Suprapubic skin (tissue), 4 donors: ENCODE data around the gene IL17REL. TPM values are rescaled to one million over a fixed set of nuclear protein-coding genes. Genes with fewer than 3 reads are reported as not detected.
A peak's percentile ranks its signal among the peaks of the same experiment; 100 is the strongest.

ENCODE experiments used
- DNase-seq, 2 donors: peaks; one replicate each; pipeline ENCODE4 v3.0.0-alpha.2; 2019; ENCODE audit warnings: low spot score in 2 of 2
- H3K27ac ChIP-seq: fragments of 200-600 bp; sonication (generic); one replicate; pipeline ENCODE4 v1.5.1; 2019
- H3K27me3 ChIP-seq: fragments of 200-600 bp; sonication (generic); one replicate; pipeline ENCODE4 v1.5.1; 2019
- H3K36me3 ChIP-seq: fragments of 200-600 bp; sonication (generic); one replicate; pipeline ENCODE4 v1.5.1; 2019
- H3K4me1 ChIP-seq: fragments of 200-600 bp; sonication (generic); one replicate; pipeline ENCODE4 v1.5.1; 2019
- H3K4me3 ChIP-seq: fragments of 200-600 bp; sonication (generic); one replicate; pipeline ENCODE4 v1.5.1; 2019; ENCODE audit warnings: mild to moderate bottlenecking
- H3K9me3 ChIP-seq: fragments of 200-600 bp; sonication (generic); one replicate; pipeline ENCODE4 v1.5.1; 2019
- EP300 ChIP-seq: sonication (generic); formaldehyde crosslinking; IDR thresholded peaks from one replicate; pipeline ENCODE4 v1.6.1; 2017; ENCODE audit warnings: antibody characterized with exemption
- POLR2A ChIP-seq, 2 donors: fragments of 450-650 bp; IDR thresholded peaks; one replicate each; pipeline ENCODE4 v1.6.1; 2017; ENCODE audit warnings: antibody characterized with exemption in 2 of 2, mild to moderate bottlenecking in 2 of 2, moderate library complexity in 2 of 2
- POLR2AphosphoS5 ChIP-seq, 3 donors: sonication (generic); formaldehyde crosslinking; IDR thresholded peaks; one replicate each; pipeline ENCODE4 v1.6.1; 2017; ENCODE audit warnings: antibody characterized with exemption in 3 of 3
- WGBS: methylation state at CpG from one replicate; pipeline ENCODE4 v1.1.5; 2018; 5-methylcytosine and 5-hydroxymethylcytosine counted together
- total RNA-seq, 4 donors: library from RNA; depleted of rRNA; stranded (reverse); fragments of >200 nt; gene quantifications; one replicate each; pipeline ENCODE4 v1.1.0, GENCODE V29; 2016
- TF ChIP-seq, protein P1 (sequence below), 2 donors: fragments of 200-600 bp in 1 of 2; fragments of 450-650 bp in 1 of 2; sonication (generic) in 1 of 2; IDR thresholded peaks; one replicate each; pipeline ENCODE4 v1.5.1; 2016 to 2019; ENCODE audit warnings: antibody characterized with exemption in 2 of 2, mild to moderate bottlenecking in 1 of 2, moderate library complexity in 1 of 2

The IL17REL gene
- total RNA-seq, 4 donors from 2014 or later = not detected

DNA sequence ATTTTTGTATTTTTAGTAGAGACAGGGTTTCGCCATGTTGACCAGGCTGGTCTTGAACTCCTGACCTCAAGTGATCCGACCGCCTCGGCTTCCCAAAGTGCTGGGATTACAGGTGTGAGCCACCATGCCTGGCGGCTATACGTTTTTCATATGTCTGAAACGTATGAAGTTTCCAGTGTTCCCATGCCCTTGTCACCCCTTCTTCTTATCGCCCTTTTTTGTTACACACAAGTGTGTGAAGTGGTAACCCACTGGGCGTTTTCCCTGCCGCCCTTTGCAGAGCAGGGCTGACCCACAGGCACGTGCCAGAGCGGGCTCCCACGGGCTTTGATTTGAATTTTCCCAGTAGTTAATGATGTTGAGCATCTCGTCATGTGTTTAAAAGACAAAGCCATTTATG, 35.0 kb downstream of the IL17REL start:
- DNase-seq = peak in 1 of 2 donors; percentile 69
- 87% methylated on average over 14 of the region's 14 CpGs for WGBS

DNA sequence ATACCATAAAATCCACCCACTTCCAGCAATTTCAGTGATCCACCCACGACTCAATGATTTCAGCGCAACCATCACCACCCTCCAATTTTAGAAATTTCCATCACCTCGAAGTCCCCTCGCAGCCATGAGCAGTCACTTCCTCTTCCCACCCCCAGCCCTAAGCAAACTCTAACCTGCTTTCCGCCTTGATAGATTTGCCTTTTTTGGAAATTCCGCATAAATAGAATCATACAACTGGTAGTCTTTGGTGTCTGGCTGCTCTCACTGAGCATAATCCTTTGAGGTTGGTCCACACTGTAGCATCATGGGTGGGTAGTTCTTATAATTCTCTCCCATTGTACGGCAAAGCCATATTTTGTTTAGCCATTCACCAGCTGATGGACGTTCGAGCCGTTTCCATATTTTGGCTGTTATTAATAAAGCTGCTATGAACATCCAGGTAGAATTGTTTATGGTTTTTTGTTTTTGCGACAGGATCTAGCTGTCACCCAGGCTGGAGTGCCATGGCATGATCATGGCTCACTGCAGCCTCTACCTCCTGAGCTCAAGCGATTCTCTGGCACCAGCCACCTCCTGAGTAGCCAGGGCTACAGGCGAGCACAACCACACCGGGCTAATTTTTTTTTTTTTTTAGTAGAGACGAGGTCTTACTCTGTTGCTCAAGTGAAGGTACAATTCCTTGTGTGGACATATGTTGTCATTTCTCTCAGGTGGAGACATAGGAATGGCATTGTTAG, 36.0 kb downstream of the IL17REL start:
- H3K9me3 ChIP-seq = peaks cover 10% of the 10 kb centered on the region
- WGBS = 35% methylated on average over 15 of the region's 15 CpGs
- TF ChIP-seq EP300 (no peak), POLR2AphosphoS5 (IDR thresholded peaks at IDR 0.05) (no peak), POLR2A (IDR thresholded peaks at IDR 0.05) (no peak)
- TF ChIP-seq, protein P1, sequence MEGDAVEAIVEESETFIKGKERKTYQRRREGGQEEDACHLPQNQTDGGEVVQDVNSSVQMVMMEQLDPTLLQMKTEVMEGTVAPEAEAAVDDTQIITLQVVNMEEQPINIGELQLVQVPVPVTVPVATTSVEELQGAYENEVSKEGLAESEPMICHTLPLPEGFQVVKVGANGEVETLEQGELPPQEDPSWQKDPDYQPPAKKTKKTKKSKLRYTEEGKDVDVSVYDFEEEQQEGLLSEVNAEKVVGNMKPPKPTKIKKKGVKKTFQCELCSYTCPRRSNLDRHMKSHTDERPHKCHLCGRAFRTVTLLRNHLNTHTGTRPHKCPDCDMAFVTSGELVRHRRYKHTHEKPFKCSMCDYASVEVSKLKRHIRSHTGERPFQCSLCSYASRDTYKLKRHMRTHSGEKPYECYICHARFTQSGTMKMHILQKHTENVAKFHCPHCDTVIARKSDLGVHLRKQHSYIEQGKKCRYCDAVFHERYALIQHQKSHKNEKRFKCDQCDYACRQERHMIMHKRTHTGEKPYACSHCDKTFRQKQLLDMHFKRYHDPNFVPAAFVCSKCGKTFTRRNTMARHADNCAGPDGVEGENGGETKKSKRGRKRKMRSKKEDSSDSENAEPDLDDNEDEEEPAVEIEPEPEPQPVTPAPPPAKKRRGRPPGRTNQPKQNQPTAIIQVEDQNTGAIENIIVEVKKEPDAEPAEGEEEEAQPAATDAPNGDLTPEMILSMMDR (IDR thresholded peaks at IDR 0.05) = no peak
- H3K4me1 ChIP-seq = peaks cover 16% of the 10 kb centered on the region
- DNase-seq = no peak
- no peaks in the 10 kb centered on the region for H3K27me3 ChIP-seq
- H3K36me3 ChIP-seq = no peaks in the 10 kb centered on the region
- H3K4me3 ChIP-seq = no peak overlapping the region
- no peak overlapping the region for H3K27ac ChIP-seq

More for the DNA sequence above, 35.0 kb downstream of the IL17REL start:
- H3K27me3 ChIP-seq = peaks cover 3% of the 10 kb centered on the region
- H3K9me3 ChIP-seq = peaks cover 10% of the 10 kb centered on the region
- peaks cover 6% of the 10 kb centered on the region for H3K4me1 ChIP-seq
- TF ChIP-seq POLR2A (IDR thresholded peaks at IDR 0.05) (no peak), POLR2AphosphoS5 (IDR thresholded peaks at IDR 0.05) (no peak), EP300 (no peak)
- TF ChIP-seq, protein P1 (IDR thresholded peaks at IDR 0.05) = no peak
- H3K27ac ChIP-seq = no peak overlapping the region
- no peaks in the 10 kb centered on the region for H3K36me3 ChIP-seq
- H3K4me3 ChIP-seq = no peak overlapping the region

DNA sequence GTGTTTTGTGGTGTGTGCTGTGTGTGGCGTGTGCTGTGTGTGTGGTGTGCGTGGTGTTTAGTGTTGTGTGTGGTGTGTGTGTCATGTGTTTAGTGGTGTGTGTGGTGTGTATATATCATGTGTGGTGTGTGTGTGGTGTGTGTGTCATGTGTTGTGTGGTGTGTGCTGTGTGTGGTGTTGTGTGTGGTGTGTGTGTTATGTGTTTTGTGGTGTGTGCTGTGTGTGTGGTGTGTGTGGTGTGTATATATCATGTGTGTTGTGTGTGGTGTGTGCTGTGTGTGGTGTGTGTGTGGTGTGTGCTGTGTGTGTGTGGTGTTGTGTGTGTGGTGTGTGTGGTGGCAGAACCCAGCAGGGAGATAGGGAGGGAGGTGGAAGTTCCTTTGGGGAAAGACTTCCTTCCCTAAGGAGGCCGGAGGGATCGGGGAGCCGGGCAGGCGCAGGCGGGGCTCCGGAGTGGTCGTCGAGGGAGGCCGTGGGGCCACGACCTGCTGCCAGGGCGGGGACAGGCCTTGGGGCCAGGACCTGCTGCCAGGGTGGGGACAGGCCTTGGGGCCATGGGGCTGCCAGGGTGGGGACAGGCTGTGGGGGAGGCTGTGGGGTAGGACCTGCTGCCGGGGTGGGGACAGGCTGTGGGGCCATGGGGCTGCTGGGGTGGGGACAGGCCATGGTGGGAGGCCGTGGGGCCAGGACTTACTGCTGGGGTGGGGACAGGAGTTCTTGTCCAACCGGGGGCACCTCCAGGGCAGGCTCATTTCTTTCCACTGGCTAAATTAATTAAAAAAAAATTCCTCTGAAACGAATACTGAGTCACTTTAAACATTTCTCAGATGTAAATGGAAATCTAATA, 36.8 kb downstream of the IL17REL start:
- H3K27me3 ChIP-seq = no peaks in the 10 kb centered on the region
- peak; percentile 69 to 77 for DNase-seq
- whole genome bisulfite sequencing = 25% methylated on average over 15 of the region's 17 CpGs
- peak overlapping the region; percentile 48 for H3K27ac ChIP-seq
- H3K4me3 ChIP-seq = no peak overlapping the region
- peaks cover 10% of the 10 kb centered on the region for H3K9me3 ChIP-seq
- H3K4me1 ChIP-seq = peaks cover 24% of the 10 kb centered on the region
- H3K36me3 ChIP-seq = no peaks in the 10 kb centered on the region
- TF ChIP-seq EP300 (no peak), POLR2AphosphoS5 (IDR thresholded peaks at IDR 0.05) (no peak), POLR2A (IDR thresholded peaks at IDR 0.05) (no peak)
- TF ChIP-seq, protein P1 (IDR thresholded peaks at IDR 0.05) = no peak

DNA sequence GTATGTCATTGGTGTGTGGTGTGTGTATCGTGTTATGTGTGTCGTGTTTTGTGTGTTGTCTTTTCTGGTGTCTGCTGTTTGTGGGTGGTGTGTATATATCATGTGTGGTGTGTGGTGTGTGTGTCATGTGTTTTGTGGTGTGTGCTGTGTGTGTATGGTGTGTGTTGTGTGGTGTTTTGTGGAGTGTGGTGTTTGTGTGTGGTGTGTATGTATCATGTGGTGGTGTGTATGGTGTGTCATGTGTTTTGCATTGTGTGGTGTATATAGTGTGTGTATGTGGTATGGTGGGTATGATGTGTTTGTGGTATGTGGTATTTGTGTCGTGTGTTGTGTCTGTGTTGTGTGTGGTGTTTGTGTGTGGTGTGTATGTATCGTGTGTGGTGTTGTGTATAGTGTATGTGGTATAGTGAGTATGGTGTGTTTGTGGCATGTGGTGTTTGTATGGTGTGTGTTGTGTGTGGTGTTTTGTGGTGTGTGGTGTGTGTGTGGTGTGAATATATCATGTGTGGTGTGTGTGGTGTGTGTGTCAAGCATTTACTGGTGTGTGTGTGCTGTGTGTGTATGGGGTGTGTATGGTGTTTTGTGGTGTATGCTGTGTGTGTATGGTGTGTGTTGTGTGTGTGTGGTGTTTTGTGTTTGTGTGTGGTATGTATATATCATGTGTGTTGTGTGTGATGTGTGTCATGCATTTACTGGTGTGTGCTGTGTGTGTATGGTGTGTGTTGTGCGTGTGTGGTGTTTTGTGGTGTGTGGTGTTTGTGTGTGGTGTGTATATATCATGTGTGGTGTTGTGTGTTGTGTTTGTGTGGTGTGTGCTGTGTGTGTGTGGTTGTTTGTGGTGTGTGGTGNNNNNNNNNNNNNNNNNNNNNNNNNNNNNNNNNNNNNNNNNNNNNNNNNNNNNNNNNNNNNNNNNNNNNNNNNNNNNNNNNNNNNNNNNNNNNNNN, 39.3 kb downstream of the IL17REL start:
- peaks cover 45% of the 10 kb centered on the region for H3K4me1 ChIP-seq
- H3K27ac ChIP-seq = no peak overlapping the region
- TF ChIP-seq EP300 = no peak
- TF ChIP-seq, protein P1 (IDR thresholded peaks at IDR 0.05) = no peak
- no peak for TF ChIP-seq POLR2AphosphoS5 (IDR thresholded peaks at IDR 0.05)
- TF ChIP-seq POLR2A (IDR thresholded peaks at IDR 0.05) = no peak
- WGBS = 87% methylated on average over 5 of the region's 5 CpGs
- DNase-seq = no peak
- H3K9me3 ChIP-seq = no peaks in the 10 kb centered on the region
- H3K27me3 ChIP-seq = no peaks in the 10 kb centered on the region
- H3K36me3 ChIP-seq = no peaks in the 10 kb centered on the region
- H3K4me3 ChIP-seq = no peak overlapping the region
